OCI-LY1 (cell line): Measurements from ENCODE around the gene TUBGCP2.

Experiments used
- EZH2 ChIP-seq: fragments of 200-600 bp; sonication (generic), shearing (Covaris generic); IDR thresholded peaks from 2 replicates; pipeline ENCODE4 v1.8.0; 2017; ENCODE audit warnings: borderline replicate concordance, mixed run types, mild to moderate bottlenecking, antibody characterized with exemption, low read length, moderate library complexity, mixed read lengths
- TF ChIP-seq, protein P1 (sequence below): fragments of 200-600 bp; sonication (generic), shearing (Covaris generic); IDR thresholded peaks from 2 replicates; pipeline ENCODE4 v1.5.1; 2017; ENCODE audit warnings: mild to moderate bottlenecking, antibody characterized with exemption, low read length, moderate library complexity, mixed read lengths

DNA sequence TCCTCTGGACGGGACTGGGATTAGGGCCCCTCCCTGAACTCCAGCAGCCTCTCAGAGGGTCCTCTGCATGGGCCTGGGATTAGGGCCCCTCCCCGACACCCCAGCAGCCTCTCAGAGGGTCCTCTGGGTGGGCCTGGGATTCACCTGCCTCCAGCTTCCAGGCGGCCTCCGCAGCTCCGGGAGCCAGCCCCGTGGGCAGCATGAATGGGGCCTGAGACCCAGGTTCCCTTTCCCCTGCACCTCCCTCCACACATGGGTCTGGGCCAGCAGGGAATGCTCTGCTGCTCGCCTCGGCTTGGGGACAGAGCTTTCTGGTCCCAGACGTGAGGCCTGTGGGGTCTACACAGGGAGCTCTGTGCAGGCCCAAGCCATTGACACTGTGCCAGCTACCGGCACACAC, 5.5 kb downstream of the TUBGCP2 start:
- TF ChIP-seq, protein P1, sequence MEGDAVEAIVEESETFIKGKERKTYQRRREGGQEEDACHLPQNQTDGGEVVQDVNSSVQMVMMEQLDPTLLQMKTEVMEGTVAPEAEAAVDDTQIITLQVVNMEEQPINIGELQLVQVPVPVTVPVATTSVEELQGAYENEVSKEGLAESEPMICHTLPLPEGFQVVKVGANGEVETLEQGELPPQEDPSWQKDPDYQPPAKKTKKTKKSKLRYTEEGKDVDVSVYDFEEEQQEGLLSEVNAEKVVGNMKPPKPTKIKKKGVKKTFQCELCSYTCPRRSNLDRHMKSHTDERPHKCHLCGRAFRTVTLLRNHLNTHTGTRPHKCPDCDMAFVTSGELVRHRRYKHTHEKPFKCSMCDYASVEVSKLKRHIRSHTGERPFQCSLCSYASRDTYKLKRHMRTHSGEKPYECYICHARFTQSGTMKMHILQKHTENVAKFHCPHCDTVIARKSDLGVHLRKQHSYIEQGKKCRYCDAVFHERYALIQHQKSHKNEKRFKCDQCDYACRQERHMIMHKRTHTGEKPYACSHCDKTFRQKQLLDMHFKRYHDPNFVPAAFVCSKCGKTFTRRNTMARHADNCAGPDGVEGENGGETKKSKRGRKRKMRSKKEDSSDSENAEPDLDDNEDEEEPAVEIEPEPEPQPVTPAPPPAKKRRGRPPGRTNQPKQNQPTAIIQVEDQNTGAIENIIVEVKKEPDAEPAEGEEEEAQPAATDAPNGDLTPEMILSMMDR, result no peak
- no peak for TF ChIP-seq EZH2
